GM21526 (cell line): ENCODE data around the gene BBS2.
A peak's percentile ranks its signal among the peaks of the same experiment; 100 is the strongest.
"Not testable (repeated sequence)": the region's sequence is repeated elsewhere in the genome, so short reads cannot be mapped to it uniquely, and the experiment has no call there.

ENCODE experiments used
- ATAC-seq: cut with Tn5 transposase; IDR thresholded peaks from one replicate; pipeline ENCODE4 v1.9.1; 2021; ENCODE audit warnings: moderate library complexity; ENCODE audit not compliant: unreplicated experiment, low FRiP score

The BBS2 gene

DNA sequence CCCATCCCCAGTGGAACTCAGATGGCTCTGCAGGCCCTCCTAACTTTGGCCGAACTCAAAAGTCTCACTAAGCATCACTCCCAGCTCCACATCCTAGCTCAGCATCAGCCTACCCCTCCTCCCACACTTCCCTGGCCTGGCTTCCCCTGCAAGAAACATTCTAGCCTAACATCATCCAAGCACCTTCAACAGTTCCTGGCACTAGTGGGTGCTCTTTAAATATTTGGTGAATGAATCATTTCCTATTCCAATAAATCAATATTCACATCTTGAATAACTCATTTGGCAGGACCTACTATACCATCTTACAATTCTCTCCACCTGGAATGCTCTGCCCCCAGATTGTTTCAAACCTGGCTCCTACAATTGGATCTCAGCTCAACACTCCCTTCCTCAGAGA, 11.0 kb upstream of the BBS2 start:
- no peak for ATAC-seq

DNA sequence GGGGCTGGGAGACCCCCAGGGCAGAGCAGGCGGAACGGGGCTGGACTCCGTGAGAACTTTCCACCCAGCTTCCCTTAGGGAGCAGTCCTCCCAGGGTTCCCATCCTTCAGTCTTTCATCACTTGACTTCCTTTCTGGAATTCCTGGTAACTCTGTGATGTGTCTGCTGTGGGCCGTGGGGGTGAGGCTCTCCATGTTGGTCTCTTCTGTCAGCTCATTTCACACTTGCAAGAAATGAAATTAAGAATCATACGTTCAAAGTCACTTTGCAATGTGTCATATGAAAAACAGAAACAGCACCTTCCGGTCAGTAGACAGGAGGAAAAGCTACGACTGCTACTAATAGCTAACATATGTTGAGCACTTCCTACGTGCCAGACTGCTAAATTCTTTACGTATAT, 5.4 kb upstream of the BBS2 start:
- no peak for ATAC-seq

DNA sequence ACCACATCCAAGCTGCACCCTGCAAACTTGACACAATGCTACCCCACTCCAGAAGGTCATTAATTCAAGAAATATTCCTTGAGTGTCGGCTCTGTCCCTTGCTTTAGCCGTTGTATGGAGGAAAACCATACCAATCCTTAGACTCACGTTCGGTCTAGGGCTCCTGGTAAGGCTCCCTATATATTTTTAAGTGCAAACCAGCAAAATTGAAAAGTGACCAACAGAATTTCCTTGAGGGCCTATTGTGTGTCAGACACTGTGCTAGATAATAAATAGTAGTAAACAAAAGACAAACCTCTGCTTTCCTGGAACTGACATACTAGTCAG, 390 bp upstream of the BBS2 start:
- ATAC-seq = peak; percentile 6

DNA sequence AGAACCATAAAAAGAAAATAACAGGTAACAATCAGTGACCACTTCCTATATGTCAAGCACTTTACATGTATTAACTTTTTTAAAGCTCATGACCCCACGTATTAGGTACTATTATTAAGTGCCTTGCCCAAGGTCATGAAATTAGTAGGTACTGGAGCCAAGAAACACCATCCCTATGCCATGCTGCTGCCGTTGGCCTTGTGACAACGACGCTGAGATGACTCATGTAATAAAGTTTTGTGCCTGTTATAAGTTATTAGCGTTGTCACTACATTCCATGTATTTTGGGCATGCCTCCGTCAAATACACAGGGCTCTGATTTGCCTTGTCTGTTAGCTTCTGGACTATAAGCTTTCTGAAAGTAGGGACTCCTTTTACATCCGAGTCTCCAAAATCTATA, 1.4 kb downstream of the BBS2 start:
- no peak for ATAC-seq

DNA sequence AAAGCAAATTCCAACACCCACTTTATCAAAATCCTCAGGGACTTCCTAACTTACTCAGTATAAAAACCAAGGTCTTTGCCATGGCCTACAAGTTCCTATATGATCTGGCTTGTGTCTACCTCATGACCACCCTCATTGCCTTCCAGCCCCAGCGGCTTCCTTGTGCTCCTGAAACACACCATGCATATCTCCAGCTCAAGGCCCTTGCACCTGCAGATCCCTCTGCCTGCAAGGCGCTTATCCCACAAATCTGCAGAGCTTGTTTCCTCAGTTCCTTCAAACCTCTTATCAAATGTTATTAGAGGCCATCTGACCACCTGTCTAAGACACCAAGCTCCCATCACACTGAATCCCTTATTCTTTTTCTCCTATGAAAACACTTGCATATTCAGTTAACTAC, 2.6 kb downstream of the BBS2 start:
- no peak for ATAC-seq

DNA sequence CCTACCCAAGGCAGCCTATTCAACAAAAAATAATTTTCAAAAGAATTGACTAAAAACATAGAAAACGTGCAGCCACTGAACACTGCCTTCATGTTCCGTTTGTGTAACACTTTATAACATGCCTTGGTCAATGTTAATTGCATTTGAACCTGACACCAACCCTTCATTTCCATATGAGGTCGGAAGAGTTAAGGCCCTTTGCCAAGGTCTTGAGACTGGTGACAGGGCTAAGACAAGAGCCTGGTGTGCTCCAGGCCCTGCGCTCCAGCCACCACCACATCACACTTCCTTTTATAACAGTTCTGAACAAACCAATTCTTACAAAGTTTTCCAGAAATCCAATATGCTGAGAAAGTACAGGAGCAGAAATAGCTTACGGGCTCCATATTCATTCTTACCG, 4.2 kb downstream of the BBS2 start:
- no peak for ATAC-seq

DNA sequence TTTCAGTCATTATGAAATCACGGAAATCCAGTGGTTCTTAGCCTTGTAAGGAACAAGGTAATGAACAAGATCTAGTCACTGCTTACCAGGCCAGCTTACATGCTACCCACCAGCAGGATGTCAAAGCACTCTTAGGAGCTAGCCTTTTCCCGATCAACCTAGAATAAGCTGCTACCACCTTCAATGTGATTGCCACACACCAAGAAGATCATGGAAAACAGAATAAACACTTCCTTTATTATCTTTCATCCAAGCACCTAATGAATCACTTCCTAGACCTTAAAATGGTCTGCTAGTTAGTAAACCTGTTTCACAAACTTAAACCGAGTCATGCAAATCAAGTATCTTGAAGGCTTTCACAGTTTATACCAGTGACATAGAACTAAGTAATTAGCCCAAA, 5.0 kb downstream of the BBS2 start:
- ATAC-seq = no peak

DNA sequence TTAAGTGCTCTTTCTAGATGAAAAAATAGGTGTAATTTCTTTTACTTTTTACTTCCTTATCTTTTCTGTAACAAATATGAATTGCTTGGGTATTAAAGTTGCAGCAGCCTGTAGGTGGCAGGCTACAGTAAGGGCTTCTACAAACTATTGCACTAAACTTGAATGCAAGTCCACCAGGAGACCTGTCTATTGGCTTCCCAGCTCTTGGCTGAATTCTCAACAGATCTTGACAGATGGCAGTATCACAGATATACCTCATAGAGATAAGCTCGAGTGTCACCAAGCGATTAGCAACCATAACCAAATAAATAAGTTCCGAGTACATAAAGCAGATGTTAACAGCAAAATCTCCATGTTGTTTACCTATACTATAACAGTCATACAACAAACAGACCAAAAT, 5.9 kb downstream of the BBS2 start:
- ATAC-seq = no peak

DNA sequence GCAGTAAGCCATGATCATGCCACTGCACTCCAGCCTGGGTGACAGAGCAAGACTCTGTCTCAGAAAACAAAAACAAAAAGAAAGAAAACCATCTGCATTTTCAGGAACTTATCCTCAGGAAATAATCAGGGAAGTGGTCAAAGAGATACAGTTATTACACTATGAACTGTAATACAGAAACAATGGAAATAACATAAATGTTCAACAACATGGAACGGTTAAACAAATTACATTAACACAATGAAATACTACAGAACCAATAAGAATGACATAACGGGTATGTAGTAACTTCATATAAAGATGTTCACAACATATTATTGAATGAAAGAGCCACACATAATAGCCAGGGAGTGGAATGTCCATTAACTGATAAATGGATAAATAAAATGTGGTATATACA, 6.7 kb downstream of the BBS2 start:
- ATAC-seq = no peak

DNA sequence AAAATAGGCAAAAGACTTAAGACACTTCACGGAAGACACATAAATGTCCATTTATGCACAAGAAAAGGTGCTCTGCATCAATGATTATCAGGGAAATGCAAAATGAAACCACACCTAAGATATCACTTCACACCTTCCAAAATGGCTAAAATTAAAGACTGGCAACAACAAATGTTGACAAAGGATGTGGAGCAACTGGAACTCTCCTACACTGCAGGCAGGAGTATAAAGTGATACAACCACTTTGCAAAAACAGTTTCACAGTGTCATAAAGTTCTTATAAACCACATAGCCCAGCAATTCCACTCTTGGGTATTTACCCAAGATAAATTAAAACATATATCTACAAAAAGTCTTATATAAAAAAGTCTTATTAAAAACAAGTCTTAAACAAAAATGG, 7.8 kb downstream of the BBS2 start:
- no peak for ATAC-seq

DNA sequence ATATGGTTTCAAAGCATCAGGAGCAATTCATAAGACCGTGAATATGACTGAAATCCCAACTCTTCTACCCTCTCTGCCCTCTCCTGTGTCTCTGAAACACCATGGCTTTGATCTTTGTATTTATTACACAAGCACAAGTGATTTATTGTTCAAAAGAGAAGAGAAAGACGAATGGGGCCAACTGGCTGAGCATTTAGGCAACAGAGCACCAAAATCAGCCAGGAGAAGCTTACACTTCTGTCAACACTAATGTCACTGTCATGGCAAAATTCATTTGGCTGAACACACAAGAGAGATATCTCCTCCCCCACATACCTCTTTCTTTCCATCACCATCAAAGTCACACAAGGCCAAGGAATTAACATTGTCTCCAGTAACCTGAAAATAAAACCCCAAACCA, 9.3 kb downstream of the BBS2 start:
- ATAC-seq = no peak

DNA sequence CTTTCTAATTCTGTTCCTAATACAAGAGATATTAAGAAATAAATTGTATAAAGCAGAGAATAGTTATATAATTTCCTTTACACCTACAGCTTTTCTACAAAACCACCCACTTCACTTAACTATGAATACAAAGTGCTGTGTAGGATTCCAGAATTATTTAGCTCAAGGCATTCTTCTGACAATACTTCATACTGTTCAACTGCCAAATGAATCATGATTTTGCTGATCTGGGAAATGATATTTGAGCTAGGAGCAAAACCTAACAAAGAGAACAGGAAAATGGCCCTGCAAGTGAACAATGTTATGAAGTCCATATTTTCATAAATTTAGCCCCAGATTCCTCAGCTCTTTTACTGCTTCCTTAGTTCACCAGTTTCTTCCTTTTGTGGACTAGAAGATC, 12.9 kb downstream of the BBS2 start:
- no peak for ATAC-seq

DNA sequence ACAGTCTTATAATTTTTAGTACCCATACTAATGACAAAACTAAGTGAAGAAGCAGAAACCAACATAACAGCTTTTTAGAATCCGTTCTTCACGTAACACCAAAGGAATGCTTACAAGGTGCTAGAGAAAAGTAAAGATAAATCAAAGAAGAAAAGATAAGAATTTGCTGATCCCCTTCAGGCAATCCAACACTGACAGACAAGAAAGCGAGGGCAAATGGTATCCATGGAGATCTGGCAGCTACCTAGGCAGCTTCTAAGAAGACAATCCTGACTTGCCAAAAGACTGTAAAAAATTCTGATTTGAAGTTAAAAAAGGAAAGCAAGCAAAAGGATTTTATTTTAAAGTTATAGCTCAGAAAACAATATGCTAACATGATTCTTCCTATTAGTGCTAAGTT, 14.6 kb downstream of the BBS2 start:
- no peak for ATAC-seq

DNA sequence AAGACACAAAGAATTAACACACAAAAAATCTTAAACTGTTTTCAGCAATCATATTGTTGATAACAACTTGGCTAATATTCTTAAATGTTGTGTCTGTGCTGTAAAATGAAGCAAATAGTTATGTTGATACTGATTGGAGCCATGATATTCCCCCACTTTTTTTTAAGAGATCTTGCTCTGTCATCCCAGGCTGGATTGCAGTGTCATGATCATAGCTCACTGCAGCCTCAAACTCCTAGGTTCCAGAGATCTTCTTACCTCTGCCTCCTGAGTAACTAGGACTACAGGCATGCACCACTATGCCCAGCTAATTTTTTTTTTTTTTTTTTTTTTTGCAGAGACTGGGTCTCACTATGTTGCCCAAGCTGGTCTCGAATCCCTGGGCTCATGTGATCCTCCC, 26.0 kb downstream of the BBS2 start:
- no peak for ATAC-seq

DNA sequence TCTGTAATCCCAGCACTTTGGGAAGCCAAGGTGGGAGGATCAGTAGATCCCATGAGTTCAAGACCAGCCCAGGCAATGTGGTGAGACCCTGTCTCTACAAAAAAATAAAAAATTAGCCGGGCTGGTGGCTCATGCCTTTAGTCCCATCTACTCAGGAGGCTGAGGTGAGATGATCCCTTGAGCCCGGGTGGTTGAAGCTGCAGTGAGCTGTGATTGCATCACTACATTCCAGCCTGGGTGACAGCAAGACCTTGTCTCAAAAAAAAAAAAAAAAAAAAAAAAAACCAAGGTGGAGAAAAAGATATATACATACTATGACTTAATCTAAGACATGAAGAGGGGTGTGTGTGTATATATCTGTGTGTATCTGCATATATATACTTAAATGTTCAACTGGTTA, 26.7 kb downstream of the BBS2 start:
- no peak for ATAC-seq

DNA sequence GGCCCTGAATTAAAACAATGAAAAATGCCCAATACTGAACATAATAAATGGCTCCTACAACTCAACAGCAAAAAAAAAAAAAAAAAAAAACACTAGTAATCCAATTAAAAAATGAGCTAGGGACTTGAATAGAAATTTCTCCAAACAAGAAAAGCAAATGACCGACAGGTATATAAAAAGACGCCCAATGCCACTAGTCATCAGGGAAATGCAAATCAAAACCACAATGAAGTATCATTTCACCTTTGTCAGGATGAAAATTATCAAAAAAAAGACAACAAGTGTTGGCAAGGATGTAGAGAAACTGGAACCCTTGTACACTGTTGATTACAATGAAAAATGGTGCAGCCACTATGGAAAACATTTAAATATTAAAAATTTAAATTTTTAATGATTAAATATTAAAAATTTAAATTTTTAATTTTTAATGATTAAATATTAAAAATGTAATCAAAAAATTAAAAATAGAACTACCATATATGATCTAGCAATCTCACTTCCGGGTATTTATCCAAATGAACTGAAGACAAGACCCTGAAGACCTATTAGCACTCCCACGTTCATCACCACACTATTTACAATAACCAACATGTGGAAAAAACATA, 28.1 kb downstream of the BBS2 start:
- no peak for ATAC-seq

DNA sequence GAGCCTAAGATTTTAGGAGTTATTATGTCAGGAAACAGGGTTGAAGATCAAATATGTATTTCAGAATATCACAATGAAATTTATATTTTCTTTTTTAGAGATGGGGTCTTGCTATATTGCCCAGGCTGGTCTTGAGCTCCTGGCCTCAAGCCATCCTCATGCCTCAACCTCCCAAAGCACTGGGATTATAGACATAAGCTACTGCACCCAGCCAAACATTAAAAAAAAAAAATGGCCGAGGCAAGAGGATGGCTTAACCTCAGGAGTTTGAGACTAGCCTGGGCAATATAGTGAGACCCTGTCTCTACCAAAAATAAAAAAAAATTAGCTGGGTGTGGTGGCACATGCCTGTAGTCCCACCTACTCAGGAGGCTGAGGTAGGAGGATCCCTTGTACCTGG, 31.0 kb downstream of the BBS2 start:
- ATAC-seq = not testable (repeated sequence)

DNA sequence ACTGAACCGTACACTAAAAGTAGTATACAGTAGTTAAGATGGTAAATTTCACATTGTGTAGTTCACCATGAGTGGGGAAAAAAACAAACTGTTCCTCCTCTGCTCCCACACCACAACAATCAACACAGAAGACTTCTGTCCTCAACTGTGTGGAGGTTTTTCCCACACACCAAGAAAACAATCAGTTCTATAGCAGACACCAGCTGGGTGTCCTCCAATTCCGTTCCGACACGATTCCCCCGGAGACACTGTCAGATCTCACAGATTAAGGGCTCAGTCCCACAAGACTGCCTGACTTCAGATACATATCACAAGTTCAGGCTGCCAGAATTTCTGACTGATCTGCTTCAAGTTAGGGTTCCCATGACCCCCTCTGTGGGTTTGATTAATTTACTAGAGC, 31.8 kb downstream of the BBS2 start:
- no peak for ATAC-seq

DNA sequence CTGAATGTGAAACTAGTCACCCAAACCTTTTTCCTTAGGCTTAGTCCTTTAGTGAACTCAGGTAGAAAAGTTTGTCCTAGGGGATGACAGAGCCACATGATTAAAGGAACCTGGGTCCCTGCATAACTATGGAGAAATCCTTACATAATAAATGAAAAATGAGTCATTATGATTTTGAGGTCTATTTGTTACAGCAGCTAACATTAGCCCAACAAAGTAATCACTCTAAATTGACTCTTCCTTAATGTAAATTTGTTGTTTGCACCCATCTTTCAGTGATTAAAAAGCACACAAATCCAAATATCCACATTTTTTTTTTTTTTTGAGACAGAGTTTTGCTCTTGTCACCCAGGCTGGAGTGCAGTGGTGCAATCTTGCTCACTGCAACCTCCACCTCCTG, 36.4 kb downstream of the BBS2 start:
- no peak for ATAC-seq

DNA sequence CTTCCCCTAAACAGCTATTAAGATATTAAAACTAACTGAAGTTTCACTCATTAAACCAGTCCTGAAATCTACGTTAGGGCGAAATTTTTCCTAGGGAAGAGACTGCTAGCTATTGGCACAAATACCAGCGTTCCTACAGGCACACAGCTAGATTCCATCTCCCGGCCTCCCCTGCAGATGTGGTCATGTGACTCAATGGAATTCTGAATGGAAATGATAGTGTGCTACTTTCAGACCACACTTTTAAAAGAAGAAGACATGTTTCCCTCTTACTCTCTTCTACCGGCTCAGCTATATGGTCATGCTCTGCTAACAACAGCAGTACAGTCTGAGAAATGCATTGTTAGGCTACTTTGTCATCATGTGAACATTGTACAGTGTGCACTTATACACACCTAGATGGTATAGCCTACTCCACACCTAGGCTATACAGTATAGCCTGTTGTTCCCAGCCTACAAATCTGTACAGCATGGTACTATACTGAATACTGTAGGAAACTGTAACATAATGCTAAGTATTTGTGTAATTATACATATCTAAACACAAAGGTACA, 37.1 kb downstream of the BBS2 start:
- no peak for ATAC-seq

DNA sequence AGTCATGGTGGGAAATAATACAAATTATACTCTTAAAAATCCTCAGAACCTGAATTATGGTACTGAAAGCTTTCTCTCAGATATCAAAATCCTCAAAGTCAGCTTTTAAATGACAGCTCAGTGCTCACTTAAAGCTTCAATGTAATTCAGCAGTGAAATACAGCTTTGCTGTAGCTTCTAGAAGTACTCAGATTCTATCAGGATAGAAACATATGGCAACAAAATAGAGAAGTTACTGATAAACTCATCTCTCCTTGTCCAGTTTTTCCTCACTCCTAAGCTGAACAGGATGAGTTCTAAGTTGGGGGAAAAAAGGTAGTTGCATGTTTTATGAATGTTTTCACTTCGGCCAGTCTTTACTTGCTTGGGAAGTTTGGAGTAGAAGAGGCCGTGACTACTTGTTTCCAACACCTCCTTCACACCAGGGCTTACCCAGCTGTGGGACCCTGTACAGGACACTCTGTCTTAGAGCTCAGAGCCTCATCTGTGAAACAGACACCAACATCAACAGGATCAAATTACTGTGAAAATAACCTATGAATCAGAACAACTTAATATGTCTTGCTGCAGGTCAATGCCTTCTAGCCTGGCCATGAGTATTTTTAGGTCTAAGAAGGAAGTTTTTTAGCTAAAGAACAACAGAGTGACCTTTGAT, 38.2 kb downstream of the BBS2 start:
- ATAC-seq = no peak

DNA sequence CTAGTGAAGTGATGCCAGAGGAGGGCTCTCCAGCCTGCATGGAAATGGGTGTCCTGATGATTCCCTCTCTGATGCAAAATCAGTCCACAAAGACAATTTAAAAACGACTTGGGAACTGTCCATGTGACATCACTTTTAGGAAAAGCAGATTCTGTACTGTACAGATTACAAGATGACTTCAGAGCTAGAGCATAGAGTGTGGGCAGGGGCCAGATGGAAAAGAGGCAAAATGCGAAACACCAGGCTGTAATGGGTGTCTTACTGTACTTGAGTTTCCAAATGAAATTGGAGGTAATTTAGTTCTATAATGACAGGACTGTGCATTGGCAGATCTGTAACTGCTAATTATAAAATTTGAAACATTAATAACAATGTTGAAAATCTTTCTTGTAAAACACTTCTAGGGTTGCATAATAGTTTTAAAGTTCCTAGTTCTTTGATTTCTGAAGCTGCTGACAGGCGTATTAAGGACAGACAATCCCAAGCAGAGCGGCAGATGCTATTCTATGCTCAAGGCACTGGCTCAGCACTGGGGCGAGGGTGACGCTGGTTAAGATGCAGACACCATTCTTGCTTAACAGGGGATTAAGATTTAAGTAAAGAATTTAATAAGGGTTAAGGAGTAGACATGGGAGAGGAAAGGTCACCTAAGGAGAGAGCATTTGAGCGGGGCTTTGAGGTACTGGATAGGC, 38.9 kb downstream of the BBS2 start:
- ATAC-seq = no peak
